Measurements from ENCODE around the gene FGFR3. TPM values are rescaled to one million over a fixed set of nuclear protein-coding genes. Genes with fewer than 3 reads are reported as not detected.

Gene FGFR3
- total and polyA plus RNA-seq, 9 of the 15 experiments (the other 6 are each of a cell fraction or from before 2014, with no cell fraction given), result 1.2 to 60.4 (median 12.7) TPM

- TF ChIP-seq E2F6 (IDR thresholded peaks at IDR 0.05; ENCODE audit: borderline replicate concordance in 1 of 2, extremely low read depth in 1 of 2, insufficient read depth in 1 of 2, insufficient read length in 1 of 2, low read depth in 1 of 2, low read length in 1 of 2, poor library complexity in 1 of 2, severe bottlenecking in 1 of 2) (peak in 1 of 2 experiments; percentile 37), HES1 (IDR thresholded peaks at IDR 0.05; ENCODE audit: low read depth) (no peak), ZBTB7A (IDR thresholded peaks at IDR 0.05; ENCODE audit: borderline replicate concordance, control insufficient read depth, low read depth, low read length) (peak; percentile 99), ZNF41 (CRISPR knock-in tag; conservative IDR thresholded peaks at IDR 0.05) (no peak), TAF15 (IDR thresholded peaks at IDR 0.05; ENCODE audit: low read depth, low read length) (no peak), RCOR1 (IDR thresholded peaks at IDR 0.05; ENCODE audit: borderline replicate concordance in 1 of 2, low read depth in 2 of 2, low read length in 2 of 2) (no peak), PCBP1 (IDR thresholded peaks at IDR 0.05; ENCODE audit: low read depth, low read length, poor library complexity, severe bottlenecking) (peak; percentile 99), RAD21 (CRISPR knock-in tag; conservative IDR thresholded peaks at IDR 0.05 in 1 of 2, IDR thresholded peaks at IDR 0.05 in 1 of 2) (peak; percentile 92 to 96), ELF2 (CRISPR knock-in tag; IDR thresholded peaks at IDR 0.05) (no peak), E2F5 (CRISPR knock-in tag; IDR thresholded peaks at IDR 0.05) (no peak), POLR2G (IDR thresholded peaks at IDR 0.05; ENCODE audit: low read depth, low read length) (no peak), KAT2B (IDR thresholded peaks at IDR 0.05; ENCODE audit: low read depth, low read length) (no peak), UBTF (IDR thresholded peaks at IDR 0.05; ENCODE audit: borderline replicate concordance in 1 of 2, low read depth in 2 of 2, low read length in 2 of 2) (no peak), CC2D1A (IDR thresholded peaks at IDR 0.05) (peak; percentile 79), NFIC (IDR thresholded peaks at IDR 0.05) (peak; percentile 78), ZNF263 (CRISPR knock-in tag; IDR thresholded peaks at IDR 0.05; ENCODE audit: borderline replicate concordance) (peak; percentile 61; the same call in 1 of the 2 replicates), MAFG (tag; conservative IDR thresholded peaks at IDR 0.05) (no peak), CTBP1 (IDR thresholded peaks at IDR 0.05; ENCODE audit: borderline replicate concordance) (0 out of 2 replicates have a peak, but pooled peaks have one; percentile 32), CTCFL (IDR thresholded peaks at IDR 0.05; ENCODE audit: borderline replicate concordance, insufficient read depth, low read depth, low read length, poor library complexity, severe bottlenecking) (peak; percentile 45)
Observed at GRCh38 chr4:1748465-1748995, 44.6 kb upstream of the FGFR3 start (continued).
